GOT3 (cell line): ENCODE data around the gene NUAK1.

ENCODE experiments used
- DNase-seq: peaks from one replicate; lab custom pipeline; 2025; ENCODE audit warnings: mixed read lengths; lab: John Stamatoyannopoulos, UW

Gene NUAK1

GRCh38 chr12:106138633-106139421 lies at the start of gene NUAK1:
Gene NUAK1, minus strand, starts transcription at chr12:106138954. Its CDS starts 301 bp downstream, at chr12:106138653.
- no peak for DNase-seq

- no peak for DNase-seq
Measured at GRCh38 chr12:106188256-106188655, 49.5 kb upstream of the NUAK1 start.

GRCh38 chr12:106187842-106188241 lies 49.1 kb upstream of the NUAK1 start:
- no peak for DNase-seq

- no peak for DNase-seq
Measured at GRCh38 chr12:106187155-106187789, 48.5 kb upstream of the NUAK1 start.

GRCh38 chr12:106183735-106184134 lies 45.0 kb upstream of the NUAK1 start:
- DNase-seq: no peak

GRCh38 chr12:106181401-106182114 lies 42.8 kb upstream of the NUAK1 start:
- no peak for DNase-seq

- no peak for DNase-seq
Measured at GRCh38 chr12:106179086-106179485, 40.3 kb upstream of the NUAK1 start.

- DNase-seq: no peak
Measured at GRCh38 chr12:106178562-106178961, 39.8 kb upstream of the NUAK1 start.

GRCh38 chr12:106176560-106176959 lies 37.8 kb upstream of the NUAK1 start:
- DNase-seq: no peak

- DNase-seq: no peak
Measured at GRCh38 chr12:106174876-106175275, 36.1 kb upstream of the NUAK1 start.

GRCh38 chr12:106173442-106173841 lies 34.7 kb upstream of the NUAK1 start:
- DNase-seq: no peak

- no peak for DNase-seq
Measured at GRCh38 chr12:106171117-106171750, 32.5 kb upstream of the NUAK1 start.

- DNase-seq: no peak
Measured at GRCh38 chr12:106170285-106170684, 31.5 kb upstream of the NUAK1 start.

GRCh38 chr12:106163712-106164111 lies 25.0 kb upstream of the NUAK1 start:
- DNase-seq: no peak

GRCh38 chr12:106161491-106161890 lies 22.7 kb upstream of the NUAK1 start:
- DNase-seq: no peak

GRCh38 chr12:106160915-106161314 lies 22.2 kb upstream of the NUAK1 start:
- no peak for DNase-seq

- DNase-seq: no peak
Measured at GRCh38 chr12:106157802-106158201, 19.0 kb upstream of the NUAK1 start.

GRCh38 chr12:106154751-106155273 lies 16.1 kb upstream of the NUAK1 start:
- DNase-seq: no peak

GRCh38 chr12:106152334-106152733 lies 13.6 kb upstream of the NUAK1 start:
- no peak for DNase-seq

- no peak for DNase-seq
Measured at GRCh38 chr12:106150555-106150954, 11.8 kb upstream of the NUAK1 start.

- no peak for DNase-seq
Measured at GRCh38 chr12:106149096-106149784, 10.5 kb upstream of the NUAK1 start.

GRCh38 chr12:106147956-106148355 lies 9.2 kb upstream of the NUAK1 start:
- no peak for DNase-seq
